Measurements from ENCODE around the gene IGFBP6.
"Not testable (repeated sequence)": the region's sequence is repeated elsewhere in the genome, so short reads cannot be mapped to it uniquely, and the experiment has no call there.

Gene IGFBP6

DNA sequence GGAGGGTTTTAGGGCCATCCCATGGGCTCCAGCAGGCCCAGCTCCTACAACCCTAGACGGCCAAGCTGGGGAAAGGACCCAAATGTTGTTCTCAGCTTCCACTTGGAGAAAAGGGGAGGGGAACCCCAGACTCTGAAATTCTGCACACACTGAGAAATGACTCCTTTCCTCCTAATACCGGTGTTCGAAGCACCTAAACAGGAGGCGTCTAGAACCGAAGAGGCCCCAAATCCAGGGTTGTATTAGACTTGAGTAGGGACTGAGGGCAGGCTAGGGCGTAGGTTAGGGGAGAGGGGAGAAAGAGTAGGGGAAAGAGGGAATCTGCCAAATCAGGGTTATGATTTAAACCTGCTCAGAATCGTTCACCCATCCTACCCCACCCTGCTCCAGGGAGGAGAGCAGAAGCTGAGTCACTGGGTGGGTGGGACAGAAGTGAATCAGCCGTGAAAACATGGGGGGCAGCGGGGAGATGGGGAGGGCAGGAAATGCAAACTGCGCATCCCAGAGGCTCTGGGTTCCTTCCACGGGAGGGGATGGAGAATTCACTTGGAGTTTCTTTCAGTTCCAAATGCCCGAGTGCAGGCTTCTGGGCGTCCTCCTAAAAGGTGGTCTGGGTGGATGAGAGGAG is 1.0 kb downstream of the IGFBP6 start:
- no peak for DNase-seq

DNA sequence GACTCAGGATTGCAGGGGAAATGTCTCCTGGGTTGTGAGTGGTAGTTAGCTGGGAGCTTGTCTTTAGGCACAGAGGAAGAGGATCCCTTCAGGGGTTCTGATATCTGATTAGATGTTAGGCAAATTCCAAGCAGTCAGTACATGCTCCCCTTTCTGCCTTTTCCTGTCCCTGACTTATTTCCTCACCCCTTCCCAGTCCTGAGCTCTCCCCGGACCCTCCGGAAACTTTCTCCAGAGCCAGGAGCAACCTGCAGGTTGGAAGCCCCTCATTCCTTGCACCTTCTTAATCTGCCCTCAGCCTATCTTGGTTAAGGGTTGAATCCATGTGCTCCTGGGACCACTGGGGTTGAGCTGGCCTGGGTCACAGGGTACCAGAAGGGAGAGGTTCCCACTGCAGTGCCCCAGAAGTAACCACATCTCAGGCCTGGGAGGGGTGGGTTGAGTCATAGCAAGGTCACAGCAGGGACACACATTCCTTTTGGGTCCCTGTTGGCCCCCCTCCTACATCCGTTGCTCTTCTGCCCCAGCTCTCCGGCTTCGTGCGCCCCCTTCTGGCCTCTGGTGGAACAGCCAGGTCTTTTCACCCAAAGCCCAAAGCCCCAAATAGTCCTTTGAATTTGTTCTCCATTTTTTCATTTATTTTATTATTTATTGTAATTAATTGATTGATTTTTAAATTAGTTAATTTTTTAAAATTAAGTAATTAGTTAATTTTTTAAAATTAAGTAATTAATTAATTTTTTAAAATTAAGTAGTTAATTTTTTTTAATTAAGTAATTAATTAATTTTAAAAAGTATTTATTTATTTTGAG is 1.8 kb downstream of the IGFBP6 start:
- DNase-seq, result peak; percentile 39

DNA sequence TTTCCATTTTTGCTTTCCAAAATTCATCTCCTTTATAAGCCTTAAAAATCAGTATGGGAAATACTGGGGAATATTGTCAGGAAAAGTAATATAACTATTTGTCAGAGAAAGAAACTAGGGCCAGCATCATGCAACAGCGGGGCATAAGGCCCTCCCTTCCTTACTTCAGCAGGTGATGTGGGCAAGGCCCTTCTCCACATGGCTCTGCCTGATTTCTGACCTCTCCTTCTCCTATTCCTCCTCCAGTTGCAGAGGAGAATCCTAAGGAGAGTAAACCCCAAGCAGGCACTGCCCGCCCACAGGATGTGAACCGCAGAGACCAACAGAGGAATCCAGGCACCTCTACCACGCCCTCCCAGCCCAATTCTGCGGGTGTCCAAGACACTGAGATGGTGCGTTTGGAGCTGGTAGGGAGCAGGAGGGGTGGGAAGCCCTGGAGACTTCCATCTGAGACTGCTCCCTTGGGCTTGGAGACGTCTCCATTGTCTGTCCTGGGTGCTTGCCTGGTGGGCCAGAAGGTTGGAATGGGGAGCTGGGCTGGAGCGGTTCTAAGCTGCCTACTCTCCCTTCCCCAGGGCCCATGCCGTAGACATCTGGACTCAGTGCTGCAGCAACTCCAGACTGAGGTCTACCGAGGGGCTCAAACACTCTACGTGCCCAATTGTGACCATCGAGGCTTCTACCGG is 3.1 kb downstream of the IGFBP6 start:
- DNase-seq, result no peak

DNA sequence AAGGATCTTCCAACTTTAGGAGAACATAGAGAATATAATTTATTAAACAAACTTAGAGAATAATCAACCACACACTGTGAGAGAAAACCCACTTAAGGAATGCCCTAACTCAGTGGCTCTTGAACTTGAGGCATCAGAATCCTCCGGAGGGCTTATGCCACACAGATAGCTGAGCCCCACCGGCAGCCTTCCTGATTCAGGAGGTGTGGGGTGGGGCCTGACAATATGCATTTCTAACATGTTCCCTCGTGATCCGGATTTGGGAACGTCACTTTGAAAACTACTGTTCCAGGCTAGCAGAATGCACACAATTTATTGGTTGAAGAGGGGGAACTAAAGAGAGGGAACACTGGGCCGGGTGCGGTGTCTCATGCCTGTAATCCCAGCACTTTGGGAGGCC is 3.8 kb downstream of the IGFBP6 start:
- DNase-seq, result no peak

DNA sequence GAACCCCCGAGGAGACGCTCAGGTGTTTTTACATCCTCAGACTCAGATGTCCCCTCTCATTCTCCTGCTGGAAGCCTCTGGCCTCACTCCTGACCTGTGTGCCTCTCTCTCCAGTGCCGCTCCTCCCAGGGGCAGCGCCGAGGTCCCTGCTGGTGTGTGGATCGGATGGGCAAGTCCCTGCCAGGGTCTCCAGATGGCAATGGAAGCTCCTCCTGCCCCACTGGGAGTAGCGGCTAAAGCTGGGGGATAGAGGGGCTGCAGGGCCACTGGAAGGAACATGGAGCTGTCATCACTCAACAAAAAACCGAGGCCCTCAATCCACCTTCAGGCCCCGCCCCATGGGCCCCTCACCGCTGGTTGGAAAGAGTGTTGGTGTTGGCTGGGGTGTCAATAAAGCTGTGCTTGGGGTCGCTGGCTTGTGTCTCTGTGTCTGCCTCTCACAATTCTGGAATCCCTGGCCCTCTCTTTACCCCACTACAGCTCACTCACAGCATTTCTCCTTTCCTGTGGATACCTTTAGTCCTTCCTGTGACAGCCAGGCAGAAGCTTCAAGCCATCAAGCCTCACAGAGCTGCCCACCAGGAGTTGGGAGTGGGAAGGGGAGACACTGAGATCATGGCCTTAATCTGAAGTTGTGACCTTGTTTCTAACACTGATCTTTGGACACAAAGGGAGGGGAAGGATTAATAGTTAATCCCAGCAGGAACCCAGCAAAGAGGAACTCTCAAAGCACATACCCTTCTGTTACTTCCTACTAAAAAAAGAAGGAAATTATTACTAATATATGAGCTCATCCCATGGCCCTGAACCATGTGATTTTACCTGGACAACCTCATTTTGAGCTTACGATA is 4.7 kb downstream of the IGFBP6 start:
- no peak for DNase-seq

DNA sequence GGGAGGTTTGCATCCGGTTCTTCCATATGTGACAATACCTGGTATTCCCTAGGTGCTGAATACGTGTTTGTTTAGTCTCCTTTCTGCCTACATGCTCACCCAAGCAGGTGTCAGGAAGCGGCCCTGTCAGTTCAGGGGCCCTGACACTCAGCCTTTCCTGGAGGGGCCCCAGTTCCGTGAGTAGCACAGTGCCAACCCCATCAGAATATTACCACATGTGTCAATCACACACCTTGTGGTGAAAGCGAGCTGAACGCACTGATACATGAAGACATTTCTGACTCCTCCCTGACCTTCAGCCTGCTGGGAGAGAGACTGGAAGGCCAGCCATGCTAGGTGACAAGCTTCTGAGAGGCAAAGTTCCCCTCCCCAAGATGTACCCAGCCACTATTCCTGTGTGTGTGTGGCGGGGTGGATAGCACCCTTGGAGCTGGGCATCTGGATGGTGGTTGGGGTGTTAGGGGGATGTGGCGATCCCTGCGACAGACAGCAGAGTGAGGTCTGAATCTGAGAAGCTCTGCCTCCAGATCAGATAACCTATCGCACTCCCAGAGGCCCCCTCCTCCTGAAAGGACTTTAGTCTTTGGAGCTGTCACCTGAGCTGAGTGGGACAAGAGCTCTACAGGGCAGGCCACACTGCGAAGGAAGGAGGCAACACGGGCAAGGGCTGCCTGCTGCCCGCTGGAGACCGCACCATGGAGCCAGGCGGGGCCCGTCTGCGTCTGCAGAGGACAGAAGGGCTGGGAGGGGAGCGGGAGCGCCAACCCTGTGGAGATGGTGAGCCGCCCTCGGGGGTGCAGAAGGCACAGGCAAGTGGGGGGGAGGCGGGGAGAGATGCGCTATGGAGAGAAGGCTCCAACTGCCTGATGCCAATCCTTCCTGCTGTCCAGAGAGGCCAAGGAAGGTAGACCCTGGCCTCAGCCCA is 5.7 kb downstream of the IGFBP6 start, which contains the start of gene SOAT2:
Gene SOAT2, plus strand, starts transcription at position 604 of the 925 bp plus-strand sequence. Its CDS starts 92 bp downstream, at position 696.
- no peak for DNase-seq

DNA sequence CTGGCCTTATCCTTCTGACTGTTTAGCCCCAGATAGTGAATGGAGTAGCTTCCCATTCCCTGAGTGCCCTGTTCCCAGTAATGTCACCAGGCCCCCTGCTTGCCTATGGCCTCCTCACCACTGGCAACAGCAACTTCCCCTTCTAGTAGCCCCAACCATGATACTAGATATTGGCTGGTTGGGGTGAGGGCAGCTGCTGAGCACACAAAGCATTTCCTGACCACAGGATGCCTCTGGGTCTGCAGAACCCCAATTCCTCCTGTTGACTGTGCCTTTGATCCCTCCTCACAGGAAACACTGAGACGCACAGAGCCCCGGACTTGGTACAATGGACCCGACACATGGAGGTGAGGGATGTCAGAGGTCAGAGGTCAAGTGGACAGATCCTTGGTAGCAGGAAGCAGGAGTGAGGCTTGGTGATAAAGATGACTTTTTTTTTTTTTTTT is 6.4 kb downstream of the IGFBP6 start:
- no peak for DNase-seq

DNA sequence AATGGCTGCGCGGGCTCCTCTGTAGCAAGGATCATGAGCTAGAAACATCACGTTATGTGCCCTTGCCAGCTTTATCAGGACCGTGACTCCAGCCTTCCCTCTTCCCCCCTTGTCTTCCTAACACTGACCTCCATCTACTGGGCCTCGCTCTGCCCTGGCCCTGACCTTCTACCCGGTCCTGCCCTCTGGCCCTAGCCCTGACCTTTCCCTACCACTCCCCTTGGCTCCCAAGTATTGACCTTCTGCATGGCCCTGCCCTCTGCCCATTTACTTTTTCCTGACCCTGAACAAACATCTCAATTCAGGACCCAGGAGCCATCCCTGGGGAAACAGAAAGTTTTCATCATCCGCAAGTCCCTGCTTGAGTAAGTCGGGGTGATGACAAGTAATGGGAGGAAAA is 7.8 kb downstream of the IGFBP6 start:
- no peak for DNase-seq

DNA sequence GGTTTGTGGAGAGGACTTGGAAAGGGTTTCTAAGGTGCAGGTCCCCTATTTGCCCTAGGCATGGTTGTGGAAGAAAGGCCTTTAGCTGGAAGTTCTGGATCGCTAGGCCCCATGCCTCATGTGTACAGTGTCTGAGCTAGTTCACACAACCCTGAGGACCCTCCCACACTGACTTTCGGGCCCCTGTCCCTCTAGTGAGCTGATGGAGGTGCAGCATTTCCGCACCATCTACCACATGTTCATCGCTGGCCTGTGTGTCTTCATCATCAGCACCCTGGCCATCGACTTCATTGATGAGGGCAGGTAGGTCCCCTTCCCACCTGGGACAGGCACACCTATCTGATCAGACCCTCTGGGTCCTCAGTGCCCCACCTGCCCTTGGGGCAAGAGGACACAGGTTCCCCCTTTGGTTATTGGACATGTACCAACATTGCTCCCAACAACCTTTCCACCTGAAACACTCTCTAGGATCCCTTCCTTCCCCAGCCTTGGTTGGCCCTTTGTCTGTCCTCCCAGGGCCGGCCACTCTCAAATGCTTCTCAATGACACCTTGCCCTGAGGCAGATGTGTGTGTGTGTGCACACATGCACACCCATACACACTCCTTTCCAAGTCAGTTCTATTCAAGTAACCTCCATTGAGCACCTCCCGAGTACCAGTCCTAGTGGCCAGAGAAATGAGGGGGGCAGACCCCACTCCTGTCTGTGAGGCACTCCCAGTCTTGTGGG is 8.4 kb downstream of the IGFBP6 start:
- DNase-seq, result no peak

DNA sequence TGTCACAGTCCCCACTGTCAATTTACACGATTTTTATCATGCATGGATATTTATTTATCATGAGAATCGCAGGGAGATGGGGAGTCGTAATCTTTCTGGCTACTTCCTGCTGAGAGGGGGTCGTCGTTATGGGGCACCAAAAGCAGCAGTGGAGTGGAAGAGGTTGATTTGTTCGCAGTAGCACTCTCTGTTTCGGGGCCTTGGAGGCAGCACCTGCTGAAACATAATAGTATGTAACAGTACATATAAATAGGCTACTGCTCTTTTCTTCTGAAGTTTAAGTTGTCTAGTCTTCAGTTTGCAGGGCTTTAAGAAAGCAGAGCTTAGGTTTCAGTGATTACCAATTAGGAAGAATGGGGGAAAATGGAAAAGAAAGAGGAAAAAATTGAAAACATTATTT is 9.7 kb downstream of the IGFBP6 start:
- DNase-seq, result no peak

DNA sequence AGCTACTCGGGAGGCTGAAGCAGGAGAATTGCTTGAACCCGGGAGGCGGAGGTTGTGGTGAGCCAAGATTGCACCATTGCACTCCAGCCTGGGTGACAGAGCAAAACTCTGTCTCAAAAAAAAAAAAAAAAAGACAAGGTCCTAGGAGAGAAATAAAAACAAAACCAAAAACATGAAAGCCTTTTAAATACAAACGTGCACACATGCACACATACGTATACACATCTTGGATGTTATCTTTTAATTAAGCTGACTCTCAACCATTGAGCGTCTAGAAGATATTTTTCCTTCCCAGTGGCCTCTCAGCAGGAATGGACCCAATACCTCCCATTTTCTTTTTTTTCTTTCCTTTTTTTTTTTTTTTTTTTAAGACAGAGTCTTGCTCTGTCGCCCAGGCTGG is 15.0 kb downstream of the IGFBP6 start:
- DNase-seq, result not testable (repeated sequence)

DNA sequence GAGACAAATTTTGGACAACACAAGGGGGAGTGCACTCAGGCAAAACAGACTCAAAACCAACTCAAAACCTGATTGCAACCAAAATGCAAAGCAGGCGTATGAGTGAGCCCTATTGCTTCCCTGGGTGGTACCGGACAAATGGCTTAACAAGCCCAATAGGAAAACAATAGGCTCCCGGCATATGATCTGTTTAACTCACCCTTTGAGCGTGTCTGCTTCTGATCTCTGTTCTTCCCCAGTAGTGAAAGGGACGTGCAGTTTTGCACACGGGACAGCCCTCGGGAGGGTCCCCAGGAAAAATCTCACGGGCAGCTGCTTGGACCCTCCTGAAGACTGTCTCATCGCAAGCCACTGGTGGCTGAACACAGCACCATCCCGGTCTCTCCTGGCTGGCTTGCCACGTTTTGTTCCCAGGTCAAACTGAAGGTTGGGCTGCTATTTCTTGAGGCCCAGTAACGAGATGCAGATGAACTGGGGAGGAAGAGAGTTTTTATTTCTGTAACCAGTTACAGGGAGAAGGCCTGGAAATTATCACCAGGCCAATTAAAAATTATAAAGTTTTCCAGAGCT is 15.8 kb downstream of the IGFBP6 start:
- DNase-seq, result no peak

DNA sequence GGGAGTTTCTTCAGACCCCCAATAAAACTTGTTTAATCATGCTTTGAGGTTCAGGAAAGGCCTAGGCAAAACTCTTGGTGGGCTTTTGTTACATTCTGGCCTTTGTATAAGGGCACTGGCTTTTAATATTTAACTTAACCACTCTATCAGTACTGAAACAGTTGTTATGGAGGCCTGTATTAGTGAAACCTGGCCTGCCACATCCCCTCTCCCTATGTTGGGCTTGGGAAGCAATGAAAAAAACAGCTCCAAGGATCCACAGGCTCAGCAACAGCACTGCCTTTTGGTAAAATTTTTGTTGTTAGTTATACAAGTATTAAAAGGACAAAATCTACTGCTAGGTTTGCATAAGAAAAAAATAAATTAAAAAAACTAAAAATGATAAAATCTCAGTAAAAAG is 16.5 kb downstream of the IGFBP6 start:
- no peak for DNase-seq

DNA sequence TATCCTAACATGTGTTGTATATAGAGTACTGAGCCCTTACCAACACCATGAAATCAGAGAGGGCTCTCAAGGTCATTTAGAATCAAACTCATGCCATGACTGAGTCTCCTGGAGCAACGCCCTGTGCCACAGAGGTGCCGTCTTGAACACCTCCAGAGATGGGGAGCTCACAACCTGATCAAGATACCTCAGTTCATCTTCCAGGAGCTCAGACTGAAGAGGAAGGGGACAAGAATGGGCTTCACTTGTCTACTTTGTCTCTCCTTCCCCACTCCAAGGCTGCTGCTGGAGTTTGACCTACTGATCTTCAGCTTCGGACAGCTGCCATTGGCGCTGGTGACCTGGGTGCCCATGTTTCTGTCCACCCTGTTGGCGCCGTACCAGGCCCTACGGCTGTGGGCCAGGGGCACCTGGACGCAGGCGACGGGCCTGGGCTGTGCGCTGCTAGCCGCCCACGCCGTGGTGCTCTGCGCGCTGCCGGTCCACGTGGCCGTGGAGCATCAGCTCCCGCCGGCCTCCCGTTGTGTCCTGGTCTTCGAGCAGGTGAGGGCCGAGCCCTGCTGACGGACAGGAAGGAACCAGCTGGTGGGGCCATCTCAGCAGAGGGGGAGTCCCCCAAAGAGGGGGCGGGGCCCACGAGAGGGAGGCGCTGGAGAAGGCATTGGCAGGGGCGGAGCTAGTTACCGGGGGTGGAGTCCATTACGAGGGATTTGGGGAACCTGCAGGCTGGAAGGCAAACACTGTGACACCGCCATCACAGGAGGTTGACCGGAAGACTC is 17.8 kb downstream of the IGFBP6 start:
- no peak for DNase-seq

DNA sequence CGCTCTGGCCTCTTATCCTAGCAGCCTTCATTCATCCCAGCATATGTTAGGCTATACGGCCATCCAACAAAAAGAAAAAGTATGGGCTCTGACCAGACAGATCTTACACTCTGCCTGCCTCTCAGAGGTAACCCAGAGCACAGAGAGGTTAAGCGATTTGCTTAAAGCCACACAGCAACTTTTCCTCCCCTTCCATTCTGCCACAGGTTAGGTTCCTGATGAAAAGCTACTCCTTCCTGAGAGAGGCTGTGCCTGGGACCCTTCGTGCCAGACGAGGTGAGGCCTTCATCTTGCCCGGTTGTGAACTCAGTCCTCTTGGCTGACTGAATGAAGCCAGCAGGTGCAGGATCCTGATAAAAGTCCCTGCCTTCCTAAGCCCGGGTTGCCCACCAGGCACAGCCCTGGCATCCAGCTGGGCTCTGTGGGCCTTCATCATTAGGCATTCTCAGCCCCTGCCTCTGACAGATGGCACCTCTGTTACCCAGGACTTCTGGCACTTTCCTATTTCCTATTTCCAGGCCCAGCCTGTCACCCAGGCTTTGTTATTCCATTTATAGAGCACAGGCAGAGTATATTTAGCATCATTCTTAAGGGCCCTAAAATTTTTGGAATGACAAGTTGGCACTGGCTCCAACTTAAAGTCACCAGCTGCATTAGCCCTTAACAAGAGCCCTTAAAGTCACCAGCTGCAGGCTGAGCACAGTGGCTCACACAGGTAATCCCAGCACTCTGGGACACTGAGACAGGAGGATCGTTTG is 18.6 kb downstream of the IGFBP6 start:
- DNase-seq, result no peak

DNA sequence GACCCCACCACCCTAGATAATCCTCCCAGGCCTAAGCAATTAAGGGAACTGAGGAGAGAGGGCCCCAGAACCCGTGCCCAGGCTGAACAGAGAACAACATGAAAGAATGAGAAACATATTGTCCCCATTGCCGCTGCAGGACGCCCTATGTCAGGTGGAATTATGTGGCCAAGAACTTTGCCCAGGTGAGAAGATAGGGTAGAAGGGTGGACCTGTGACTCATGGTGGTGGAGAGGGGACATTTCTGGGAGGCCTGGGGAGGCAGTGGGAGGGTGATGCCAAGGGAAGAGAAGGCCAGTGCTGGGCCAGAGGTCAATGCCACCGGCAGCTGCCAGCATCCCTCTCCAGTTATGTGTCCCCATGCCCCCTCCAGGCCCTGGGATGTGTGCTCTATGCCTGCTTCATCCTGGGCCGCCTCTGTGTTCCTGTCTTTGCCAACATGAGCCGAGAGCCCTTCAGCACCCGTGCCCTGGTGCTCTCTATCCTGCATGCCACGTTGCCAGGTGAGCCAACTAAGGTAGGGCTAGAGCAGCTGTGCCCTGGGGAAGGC is 21.4 kb downstream of the IGFBP6 start:
- no peak for DNase-seq

DNA sequence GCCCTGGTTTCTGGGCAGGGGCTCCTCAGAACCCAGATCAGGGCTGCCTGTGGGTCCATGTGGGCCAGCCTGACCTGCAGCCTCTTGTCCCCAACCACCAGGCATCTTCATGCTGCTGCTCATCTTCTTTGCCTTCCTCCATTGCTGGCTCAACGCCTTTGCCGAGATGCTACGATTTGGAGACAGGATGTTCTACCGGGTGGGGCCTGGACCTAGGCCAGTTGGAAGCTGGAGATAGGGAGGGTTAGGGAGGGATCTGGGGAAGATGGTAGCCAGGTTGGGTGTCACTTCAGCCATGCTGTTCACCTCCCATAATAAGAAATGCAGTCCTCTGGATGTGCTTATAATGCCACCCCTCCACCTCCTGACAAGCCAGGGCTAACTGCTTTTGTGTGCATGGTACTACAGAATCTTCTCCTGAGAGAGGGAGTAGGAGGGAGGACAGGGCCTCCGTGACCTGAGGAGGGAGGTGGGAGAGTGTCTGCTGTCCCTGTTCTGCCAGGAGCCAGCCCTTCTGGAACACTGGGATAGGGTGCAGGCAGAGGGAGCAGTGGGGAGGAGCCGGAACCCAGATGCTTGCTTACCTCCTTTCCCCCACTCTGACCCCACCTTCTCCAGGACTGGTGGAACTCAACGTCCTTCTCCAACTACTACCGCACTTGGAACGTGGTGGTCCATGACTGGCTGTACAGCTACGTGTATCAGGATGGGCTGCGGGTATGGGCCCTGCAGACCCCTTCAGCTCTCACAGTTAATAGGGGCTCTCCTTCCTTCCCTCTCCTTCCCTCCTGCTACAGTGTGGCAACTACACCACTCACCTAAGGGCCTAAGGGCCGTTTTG is 23.4 kb downstream of the IGFBP6 start:
- no peak for DNase-seq

DNA sequence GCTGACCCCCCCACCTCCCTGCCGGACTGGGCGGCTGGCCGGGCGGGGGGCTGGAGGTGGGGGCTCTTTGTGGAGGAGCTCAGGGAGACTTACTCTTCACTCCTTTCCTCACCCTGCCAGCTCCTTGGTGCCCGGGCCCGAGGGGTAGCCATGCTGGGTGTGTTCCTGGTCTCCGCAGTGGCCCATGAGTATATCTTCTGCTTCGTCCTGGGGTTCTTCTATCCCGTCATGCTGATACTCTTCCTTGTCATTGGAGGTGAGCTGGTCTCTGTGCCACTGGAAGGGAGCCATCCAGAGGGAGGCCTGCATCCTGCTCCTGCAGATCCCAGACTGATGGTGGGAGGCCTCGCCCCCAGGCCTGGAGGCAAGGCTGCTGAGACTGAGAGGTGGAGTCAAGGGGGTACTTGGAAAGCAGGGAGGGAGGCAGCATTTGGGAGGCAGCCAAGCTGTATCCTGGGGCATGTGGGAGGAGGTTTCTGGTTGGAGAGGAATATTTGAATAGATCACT is 25.5 kb downstream of the IGFBP6 start:
- no peak for DNase-seq
